ENCODE measurements around the gene FGF21. TPM values are rescaled to one million over a fixed set of nuclear protein-coding genes. Genes with fewer than 3 reads are reported as not detected.

Gene FGF21
- polyA plus RNA-seq, 2 of the 4 experiments (the other 2 are of a cell fraction), result 0.06 TPM; not detected in 1

DNA sequence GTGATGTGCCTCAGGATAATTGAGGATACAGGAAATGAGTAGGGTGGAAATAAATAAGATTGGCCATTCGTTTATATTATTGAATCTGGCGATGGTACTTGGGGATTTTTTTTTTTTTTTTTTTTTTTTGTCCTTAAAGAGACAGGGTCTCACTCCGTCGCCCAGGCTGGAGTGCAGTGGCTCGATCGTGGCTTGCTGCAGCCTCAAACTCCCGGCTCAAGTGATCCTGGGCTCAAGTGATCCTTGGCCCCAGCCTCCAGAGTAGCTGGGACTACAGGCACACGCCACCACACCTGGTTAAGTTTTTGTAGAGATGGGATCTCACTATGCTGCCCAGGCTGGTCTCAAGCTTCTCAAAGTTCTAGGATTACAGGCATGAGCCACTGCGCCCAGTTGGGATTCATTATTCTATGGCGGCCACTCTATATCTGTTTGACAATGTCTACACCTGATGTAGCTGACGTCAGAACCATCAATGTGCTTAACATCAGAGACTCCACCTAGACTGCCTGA, 33.1 kb upstream of the FGF21 start:
- FAIRE-seq, result no peak
- no peak for ATAC-seq
- Histone ChIP-seq H3K4me3 (no peak overlapping the region), H3K4me2 (no peak overlapping the region), H3K4me1 (peaks cover 13% of the 10 kb centered on the region), H3K9me3 (no peaks in the 10 kb centered on the region), H3K27ac (no peak overlapping the region)
- CTCF ChIA-PET, result interaction anchor here (1.6 to 2.2 kb wide), 2 partner anchors 12 to 17 kb away, joined by 3 to 11 read pairs; no protein-coding TSS in a partner anchor
- TF ChIP-seq EHMT2 (IDR thresholded peaks at IDR 0.05; ENCODE audit: low read depth) (no peak), CHD4 (IDR thresholded peaks at IDR 0.05; ENCODE audit: borderline replicate concordance) (no peak), HDAC2 (IDR thresholded peaks at IDR 0.05) (no peak), RAD21 (conservative IDR thresholded peaks at IDR 0.05 in 1 of 2, IDR thresholded peaks at IDR 0.05 in 1 of 2) (no peak), RCOR1 (IDR thresholded peaks at IDR 0.05; ENCODE audit: low read depth, low read length) (no peak), FOSB (CRISPR knock-in tag; IDR thresholded peaks at IDR 0.05) (no peak), HEYL (CRISPR knock-in tag; IDR thresholded peaks at IDR 0.05) (no peak), HOXB13 (CRISPR knock-in tag; IDR thresholded peaks at IDR 0.05; ENCODE audit: low read depth) (no peak), POLR2A (IDR thresholded peaks at IDR 0.05; ENCODE audit: low read length) (no peak), NR3C1 (IDR thresholded peaks at IDR 0.05) (no peak), EHF (CRISPR knock-in tag; IDR thresholded peaks at IDR 0.05) (no peak), PHF8 (IDR thresholded peaks at IDR 0.05; ENCODE audit: borderline replicate concordance, low read depth) (no peak)
- TF ChIP-seq, protein P1, sequence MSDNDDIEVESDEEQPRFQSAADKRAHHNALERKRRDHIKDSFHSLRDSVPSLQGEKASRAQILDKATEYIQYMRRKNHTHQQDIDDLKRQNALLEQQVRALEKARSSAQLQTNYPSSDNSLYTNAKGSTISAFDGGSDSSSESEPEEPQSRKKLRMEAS (IDR thresholded peaks at IDR 0.05), result no peak
- TF ChIP-seq, protein P2, sequence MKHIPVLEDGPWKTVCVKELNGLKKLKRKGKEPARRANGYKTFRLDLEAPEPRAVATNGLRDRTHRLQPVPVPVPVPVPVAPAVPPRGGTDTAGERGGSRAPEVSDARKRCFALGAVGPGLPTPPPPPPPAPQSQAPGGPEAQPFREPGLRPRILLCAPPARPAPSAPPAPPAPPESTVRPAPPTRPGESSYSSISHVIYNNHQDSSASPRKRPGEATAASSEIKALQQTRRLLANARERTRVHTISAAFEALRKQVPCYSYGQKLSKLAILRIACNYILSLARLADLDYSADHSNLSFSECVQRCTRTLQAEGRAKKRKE (CRISPR knock-in tag; IDR thresholded peaks at IDR 0.05; ENCODE audit: low read depth), result no peak
- TF ChIP-seq, protein P3, sequence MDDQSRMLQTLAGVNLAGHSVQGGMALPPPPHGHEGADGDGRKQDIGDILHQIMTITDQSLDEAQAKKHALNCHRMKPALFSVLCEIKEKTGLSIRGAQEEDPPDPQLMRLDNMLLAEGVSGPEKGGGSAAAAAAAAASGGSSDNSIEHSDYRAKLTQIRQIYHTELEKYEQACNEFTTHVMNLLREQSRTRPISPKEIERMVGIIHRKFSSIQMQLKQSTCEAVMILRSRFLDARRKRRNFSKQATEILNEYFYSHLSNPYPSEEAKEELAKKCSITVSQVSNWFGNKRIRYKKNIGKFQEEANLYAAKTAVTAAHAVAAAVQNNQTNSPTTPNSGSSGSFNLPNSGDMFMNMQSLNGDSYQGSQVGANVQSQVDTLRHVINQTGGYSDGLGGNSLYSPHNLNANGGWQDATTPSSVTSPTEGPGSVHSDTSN (IDR thresholded peaks at IDR 0.05), result no peak
- TF ChIP-seq, protein P4, sequence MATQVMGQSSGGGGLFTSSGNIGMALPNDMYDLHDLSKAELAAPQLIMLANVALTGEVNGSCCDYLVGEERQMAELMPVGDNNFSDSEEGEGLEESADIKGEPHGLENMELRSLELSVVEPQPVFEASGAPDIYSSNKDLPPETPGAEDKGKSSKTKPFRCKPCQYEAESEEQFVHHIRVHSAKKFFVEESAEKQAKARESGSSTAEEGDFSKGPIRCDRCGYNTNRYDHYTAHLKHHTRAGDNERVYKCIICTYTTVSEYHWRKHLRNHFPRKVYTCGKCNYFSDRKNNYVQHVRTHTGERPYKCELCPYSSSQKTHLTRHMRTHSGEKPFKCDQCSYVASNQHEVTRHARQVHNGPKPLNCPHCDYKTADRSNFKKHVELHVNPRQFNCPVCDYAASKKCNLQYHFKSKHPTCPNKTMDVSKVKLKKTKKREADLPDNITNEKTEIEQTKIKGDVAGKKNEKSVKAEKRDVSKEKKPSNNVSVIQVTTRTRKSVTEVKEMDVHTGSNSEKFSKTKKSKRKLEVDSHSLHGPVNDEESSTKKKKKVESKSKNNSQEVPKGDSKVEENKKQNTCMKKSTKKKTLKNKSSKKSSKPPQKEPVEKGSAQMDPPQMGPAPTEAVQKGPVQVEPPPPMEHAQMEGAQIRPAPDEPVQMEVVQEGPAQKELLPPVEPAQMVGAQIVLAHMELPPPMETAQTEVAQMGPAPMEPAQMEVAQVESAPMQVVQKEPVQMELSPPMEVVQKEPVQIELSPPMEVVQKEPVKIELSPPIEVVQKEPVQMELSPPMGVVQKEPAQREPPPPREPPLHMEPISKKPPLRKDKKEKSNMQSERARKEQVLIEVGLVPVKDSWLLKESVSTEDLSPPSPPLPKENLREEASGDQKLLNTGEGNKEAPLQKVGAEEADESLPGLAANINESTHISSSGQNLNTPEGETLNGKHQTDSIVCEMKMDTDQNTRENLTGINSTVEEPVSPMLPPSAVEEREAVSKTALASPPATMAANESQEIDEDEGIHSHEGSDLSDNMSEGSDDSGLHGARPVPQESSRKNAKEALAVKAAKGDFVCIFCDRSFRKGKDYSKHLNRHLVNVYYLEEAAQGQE (IDR thresholded peaks at IDR 0.05), result no peak
- TF ChIP-seq, protein P5, sequence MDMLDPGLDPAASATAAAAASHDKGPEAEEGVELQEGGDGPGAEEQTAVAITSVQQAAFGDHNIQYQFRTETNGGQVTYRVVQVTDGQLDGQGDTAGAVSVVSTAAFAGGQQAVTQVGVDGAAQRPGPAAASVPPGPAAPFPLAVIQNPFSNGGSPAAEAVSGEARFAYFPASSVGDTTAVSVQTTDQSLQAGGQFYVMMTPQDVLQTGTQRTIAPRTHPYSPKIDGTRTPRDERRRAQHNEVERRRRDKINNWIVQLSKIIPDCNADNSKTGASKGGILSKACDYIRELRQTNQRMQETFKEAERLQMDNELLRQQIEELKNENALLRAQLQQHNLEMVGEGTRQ (IDR thresholded peaks at IDR 0.05), result no peak
- DNase-seq (ENCODE audit: low read depth in 1 of 2, low spot score in 1 of 2), result no peak
- POLR2A ChIA-PET, result no interaction called here
- WGBS (ENCODE audit: missing lambda C conversion rate), result 80% methylated on average over 11 of the region's 11 CpGs

DNA sequence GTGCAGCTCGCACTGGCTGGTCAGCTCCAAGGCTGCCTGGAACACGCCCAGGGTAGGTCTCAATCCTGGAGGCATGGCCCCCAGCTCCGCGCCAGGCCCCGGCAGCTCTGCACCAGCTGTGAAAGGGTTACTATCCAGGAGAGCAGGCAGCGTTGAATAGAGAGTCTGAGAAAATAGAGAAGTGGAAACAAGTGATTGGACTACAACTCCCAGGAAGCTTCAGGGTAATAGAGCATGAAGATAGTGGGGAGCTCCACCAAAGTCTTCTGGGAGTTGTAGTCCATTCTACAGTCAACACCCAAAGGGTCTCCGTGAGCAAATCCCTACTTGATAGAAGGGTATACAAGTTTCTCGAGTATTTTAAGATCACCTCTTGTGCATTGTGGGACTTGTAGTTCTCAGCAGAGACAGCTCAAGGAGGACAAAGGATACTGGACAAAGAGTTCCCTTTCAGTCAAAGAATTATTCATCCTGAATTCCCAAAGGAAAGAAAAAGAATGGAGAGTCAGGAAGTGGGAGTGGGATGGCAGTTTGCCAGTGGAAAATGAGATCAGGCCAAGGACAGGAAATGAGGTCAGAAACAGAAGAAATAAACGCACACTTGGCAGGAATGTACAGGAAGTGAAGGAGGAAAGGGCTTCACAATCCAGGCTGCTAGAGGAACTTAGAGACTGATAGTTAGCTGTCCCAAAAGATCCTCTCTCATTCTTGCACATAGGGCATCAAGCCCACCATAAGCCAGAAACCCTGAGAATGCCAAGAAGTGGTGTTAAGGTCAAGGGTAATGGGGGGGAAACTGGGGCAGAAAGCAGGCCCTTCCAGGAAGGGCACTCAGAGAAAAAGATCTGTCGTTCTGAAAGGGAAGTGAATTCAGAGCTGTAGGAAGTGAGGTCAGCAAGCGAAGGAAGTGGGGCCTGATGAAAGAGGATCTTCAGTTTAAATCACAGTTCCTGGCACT, 30.2 kb upstream of the FGF21 start:
- ChIA-PET CTCF (interaction anchor here (0.7 to 6.1 kb wide), 12 partner anchors 9 to 373 kb away, joined by 3 to 69 read pairs (median 6); partner anchors contain the start of gene CA11), POLR2A (interaction anchor here (0.6 to 1.6 kb wide), 4 partner anchors 13 to 269 kb away, joined by 3 to 4 read pairs (median 4); partner anchors contain the start of genes CA11 and RUVBL2)
- Histone ChIP-seq H3K27ac (peak overlapping the region; percentile 8 to 73; a peak in 4 of 6 replicates), H3K4me3 (no peak overlapping the region), H3K9me3 (no peaks in the 10 kb centered on the region), H3K4me2 (peak overlapping the region; percentile 17; the same call in 1 of the 3 replicates), H3K4me1 (peaks cover 12% of the 10 kb centered on the region)
- FAIRE-seq (no peak), DNase-seq (ENCODE audit: low read depth in 1 of 2, low spot score in 1 of 2) (peak; percentile 59 to 84), ATAC-seq (peak in 1 of 2 experiments; percentile 42; a peak in 3 of 6 replicates)
- WGBS (ENCODE audit: missing lambda C conversion rate), result 52% methylated on average over 11 of the region's 11 CpGs
- TF ChIP-seq HOXA7 (CRISPR knock-in tag; IDR thresholded peaks at IDR 0.05) (no peak), MAFK (IDR thresholded peaks at IDR 0.05; ENCODE audit: partially characterized antibody) (peak; percentile 90)

Data from A549 (cell line).